T-helper 1 cell (primary cell): ENCODE results near the gene CCDC50.
A peak's percentile ranks its signal among the peaks of the same experiment; 100 is the strongest.

Experiments
- DNase-seq, 5 donors: peaks; one replicate each; pipeline ENCODE4 v3.0.0-alpha.2; 2012 to 2020

The CCDC50 gene

GRCh38 chr3:191316876-191317603, 12.2 kb upstream of the CCDC50 start:
- peak in 1 of 5 donors; percentile 10 for DNase-seq

- DNase-seq, result no peak
These were observed 8.9 kb upstream of the CCDC50 start for GRCh38 chr3:191320316-191320715.

- DNase-seq, result no peak
These were observed 8.0 kb upstream of the CCDC50 start for GRCh38 chr3:191321019-191321767.

GRCh38 chr3:191324936-191325335, 4.3 kb upstream of the CCDC50 start:
- DNase-seq, result no peak

GRCh38 chr3:191327526-191327925, 1.7 kb upstream of the CCDC50 start:
- no peak for DNase-seq

- no peak for DNase-seq
These were observed 722 bp upstream of the CCDC50 start for GRCh38 chr3:191328383-191328961.

GRCh38 chr3:191329654-191330529, 698 bp downstream of the CCDC50 start, which contains the start of gene UTS2B:
Gene UTS2B (minus strand): TSS chr3:191330526. CDS start chr3:191282189, 48,337 bp downstream.
- peak in 3 of 5 donors; percentile 5 to 35 (median 13) for DNase-seq

- DNase-seq, result no peak
These were observed 1.4 kb downstream of the CCDC50 start for GRCh38 chr3:191330530-191331048.

- DNase-seq, result no peak
These were observed 2.2 kb downstream of the CCDC50 start for GRCh38 chr3:191331388-191331787.

- DNase-seq, result no peak
These were observed 4.2 kb downstream of the CCDC50 start for GRCh38 chr3:191333298-191333880.

GRCh38 chr3:191334346-191334893, 5.2 kb downstream of the CCDC50 start:
- no peak for DNase-seq

- no peak for DNase-seq
These were observed 7.6 kb downstream of the CCDC50 start for GRCh38 chr3:191336833-191337232.

GRCh38 chr3:191338177-191338488, 8.9 kb downstream of the CCDC50 start:
- no peak for DNase-seq

- DNase-seq, result no peak
These were observed 10.2 kb downstream of the CCDC50 start for GRCh38 chr3:191339316-191339917.

- DNase-seq, result no peak
These were observed 11.2 kb downstream of the CCDC50 start for GRCh38 chr3:191340351-191340750.

- DNase-seq, result no peak
These were observed 11.8 kb downstream of the CCDC50 start for GRCh38 chr3:191340966-191341365.

- DNase-seq, result no peak
These were observed 12.8 kb downstream of the CCDC50 start for GRCh38 chr3:191342006-191342405.

- DNase-seq, result no peak
These were observed 13.2 kb downstream of the CCDC50 start for GRCh38 chr3:191342411-191342810.

GRCh38 chr3:191343115-191343514, 13.9 kb downstream of the CCDC50 start:
- DNase-seq, result no peak

GRCh38 chr3:191343913-191344312, 14.7 kb downstream of the CCDC50 start:
- no peak for DNase-seq

GRCh38 chr3:191345334-191345733, 16.1 kb downstream of the CCDC50 start:
- no peak for DNase-seq
